Hepatic stellate cell (primary cell): Measurements from ENCODE around the gene CA10.

Source experiments
- DNase-seq: peaks from one replicate; pipeline ENCODE4 v3.0.0; 2011; ENCODE audit warnings: low spot score

The CA10 gene

GRCh38 chr17:52048137-52048898 lies 110.2 kb downstream of the CA10 start:
- DNase-seq, result no peak

- no peak for DNase-seq
Observed at GRCh38 chr17:52047086-52047485, 111.4 kb downstream of the CA10 start.

GRCh38 chr17:52041123-52041617 lies 117.3 kb downstream of the CA10 start:
- DNase-seq, result no peak

- DNase-seq, result no peak
Observed at GRCh38 chr17:52036416-52036815, 122.1 kb downstream of the CA10 start.

- DNase-seq, result no peak
Observed at GRCh38 chr17:52035336-52035915, 123.1 kb downstream of the CA10 start.

- DNase-seq, result no peak
Observed at GRCh38 chr17:52032454-52032853, 126.1 kb downstream of the CA10 start.

- no peak for DNase-seq
Observed at GRCh38 chr17:52030052-52030451, 128.5 kb downstream of the CA10 start.

- DNase-seq, result no peak
Observed at GRCh38 chr17:52027620-52028295, 130.8 kb downstream of the CA10 start.

GRCh38 chr17:52027081-52027480 lies 131.4 kb downstream of the CA10 start:
- no peak for DNase-seq

GRCh38 chr17:52026075-52026474 lies 132.4 kb downstream of the CA10 start:
- no peak for DNase-seq

GRCh38 chr17:52025236-52025635 lies 133.3 kb downstream of the CA10 start:
- DNase-seq, result no peak

- DNase-seq, result no peak
Observed at GRCh38 chr17:52024300-52024870, 134.1 kb downstream of the CA10 start.

- no peak for DNase-seq
Observed at GRCh38 chr17:52011064-52011463, 147.4 kb downstream of the CA10 start.

GRCh38 chr17:51999654-52000053 lies 158.9 kb downstream of the CA10 start:
- DNase-seq, result no peak

GRCh38 chr17:51997723-51998122 lies 160.8 kb downstream of the CA10 start:
- DNase-seq, result no peak

GRCh38 chr17:51995797-51996403 lies 162.6 kb downstream of the CA10 start:
- no peak for DNase-seq

- DNase-seq, result no peak
Observed at GRCh38 chr17:51992864-51993416, 165.6 kb downstream of the CA10 start.

GRCh38 chr17:51971121-51971520 lies 187.4 kb downstream of the CA10 start:
- no peak for DNase-seq

GRCh38 chr17:51961689-51962088 lies 196.8 kb downstream of the CA10 start:
- no peak for DNase-seq

- DNase-seq, result no peak
Observed at GRCh38 chr17:51957786-51958185, 200.7 kb downstream of the CA10 start.

GRCh38 chr17:51955245-51955644 lies 203.3 kb downstream of the CA10 start:
- DNase-seq, result no peak

- no peak for DNase-seq
Observed at GRCh38 chr17:51954232-51954765, 204.2 kb downstream of the CA10 start.
